HuH-7 (cell line): ENCODE measurements around the gene TIMM23B.
A peak's percentile ranks its signal among the peaks of the same experiment; 100 is the strongest.
"Not testable (repeated sequence)": the region's sequence is repeated elsewhere in the genome, so short reads cannot be mapped to it uniquely, and the experiment has no call there.

Experiments
- DNase-seq: peaks from one replicate; pipeline ENCODE4 v3.0.0; 2011; ENCODE audit warnings: low spot score

TIMM23B gene

GRCh38 chr10:49941447-49942338 lies at the start of gene TIMM23B, which contains the start of gene PARG:
TIMM23B (plus strand) TSS chr10:49942053; CDS start chr10:49942195, 142 bp downstream.
PARG (minus strand) TSS chr10:49942027; CDS start chr10:49941725, 302 bp downstream.
- peak; percentile 11 for DNase-seq

GRCh38 chr10:49899999-49900398 lies 41.9 kb upstream of the TIMM23B start:
- not testable (repeated sequence) for DNase-seq

GRCh38 chr10:49900406-49900805 lies 41.4 kb upstream of the TIMM23B start:
- not testable (repeated sequence) for DNase-seq

- DNase-seq: not testable (repeated sequence)
These were observed 38.0 kb upstream of the TIMM23B start for GRCh38 chr10:49903829-49904228.

- DNase-seq: not testable (repeated sequence)
These were observed 33.4 kb upstream of the TIMM23B start for GRCh38 chr10:49908290-49909080.

- DNase-seq: not testable (repeated sequence)
These were observed 31.6 kb upstream of the TIMM23B start for GRCh38 chr10:49910295-49910694.

GRCh38 chr10:49916451-49916850 lies 25.4 kb upstream of the TIMM23B start:
- DNase-seq: not testable (repeated sequence)

- not testable (repeated sequence) for DNase-seq
These were observed 23.9 kb upstream of the TIMM23B start for GRCh38 chr10:49917927-49918326.

- not testable (repeated sequence) for DNase-seq
These were observed 19.8 kb upstream of the TIMM23B start for GRCh38 chr10:49922041-49922440.

- DNase-seq: not testable (repeated sequence)
These were observed 18.3 kb upstream of the TIMM23B start for GRCh38 chr10:49923572-49923971.

GRCh38 chr10:49931276-49931675 lies 10.6 kb upstream of the TIMM23B start:
- DNase-seq: not testable (repeated sequence)

- not testable (repeated sequence) for DNase-seq
These were observed 9.7 kb upstream of the TIMM23B start for GRCh38 chr10:49931959-49932728.

- not testable (repeated sequence) for DNase-seq
These were observed 469 bp downstream of the TIMM23B start for GRCh38 chr10:49942339-49942705.

GRCh38 chr10:49943607-49944006 lies 1.8 kb downstream of the TIMM23B start:
- not testable (repeated sequence) for DNase-seq

- not testable (repeated sequence) for DNase-seq
These were observed 6.3 kb downstream of the TIMM23B start for GRCh38 chr10:49948142-49948541.

GRCh38 chr10:49948737-49949136 lies 6.9 kb downstream of the TIMM23B start:
- DNase-seq: not testable (repeated sequence)

GRCh38 chr10:49952006-49952405 lies 10.2 kb downstream of the TIMM23B start:
- DNase-seq: not testable (repeated sequence)

- DNase-seq: not testable (repeated sequence)
These were observed 11.3 kb downstream of the TIMM23B start for GRCh38 chr10:49953122-49953521.

- DNase-seq: not testable (repeated sequence)
These were observed 28.5 kb downstream of the TIMM23B start for GRCh38 chr10:49970331-49970857.

- not testable (repeated sequence) for DNase-seq
These were observed 29.6 kb downstream of the TIMM23B start for GRCh38 chr10:49971466-49971865.

- DNase-seq: not testable (repeated sequence)
These were observed 30.2 kb downstream of the TIMM23B start for GRCh38 chr10:49972094-49972493.
